Measurements from ENCODE around the gene NF2.

GRCh38 chr22:29705651-29706050, 102.2 kb downstream of the NF2 start:
- TF ChIP-seq CTCF (conservative IDR thresholded peaks at IDR 0.05; ENCODE audit: low read depth in 2 of 2) (no peak), EZH2 (IDR thresholded peaks at IDR 0.05; ENCODE audit: low read depth, unreplicated experiment) (no peak), POLR2AphosphoS5 (IDR thresholded peaks at IDR 0.05; ENCODE audit: low read depth) (no peak)
